Esophagus muscularis mucosa (tissue), 3 donors: ENCODE data around the gene RNF220.

Experiments used
- POLR2A ChIP-seq: fragments of 450-650 bp; IDR thresholded peaks from one replicate; pipeline ENCODE4 v1.6.1; 2017; ENCODE audit warnings: antibody characterized with exemption, moderate library complexity, mild to moderate bottlenecking, low read depth
- POLR2AphosphoS5 ChIP-seq, 2 donors: sonication (generic); formaldehyde crosslinking; IDR thresholded peaks; one replicate each; pipeline ENCODE4 v1.6.1; 2017; ENCODE audit warnings: antibody characterized with exemption in 2 of 2
- TF ChIP-seq, protein P1 (sequence below), 3 experiments: fragments of 200-600 bp in 2 of 3; fragments of 450-650 bp in 1 of 3; sonication (generic) in 2 of 3; IDR thresholded peaks; one replicate each; pipeline ENCODE4 v1.5.1; 2017 to 2019; ENCODE audit warnings: antibody characterized with exemption in 3 of 3, mild to moderate bottlenecking in 2 of 3, moderate library complexity in 1 of 3

- TF ChIP-seq, protein P1, sequence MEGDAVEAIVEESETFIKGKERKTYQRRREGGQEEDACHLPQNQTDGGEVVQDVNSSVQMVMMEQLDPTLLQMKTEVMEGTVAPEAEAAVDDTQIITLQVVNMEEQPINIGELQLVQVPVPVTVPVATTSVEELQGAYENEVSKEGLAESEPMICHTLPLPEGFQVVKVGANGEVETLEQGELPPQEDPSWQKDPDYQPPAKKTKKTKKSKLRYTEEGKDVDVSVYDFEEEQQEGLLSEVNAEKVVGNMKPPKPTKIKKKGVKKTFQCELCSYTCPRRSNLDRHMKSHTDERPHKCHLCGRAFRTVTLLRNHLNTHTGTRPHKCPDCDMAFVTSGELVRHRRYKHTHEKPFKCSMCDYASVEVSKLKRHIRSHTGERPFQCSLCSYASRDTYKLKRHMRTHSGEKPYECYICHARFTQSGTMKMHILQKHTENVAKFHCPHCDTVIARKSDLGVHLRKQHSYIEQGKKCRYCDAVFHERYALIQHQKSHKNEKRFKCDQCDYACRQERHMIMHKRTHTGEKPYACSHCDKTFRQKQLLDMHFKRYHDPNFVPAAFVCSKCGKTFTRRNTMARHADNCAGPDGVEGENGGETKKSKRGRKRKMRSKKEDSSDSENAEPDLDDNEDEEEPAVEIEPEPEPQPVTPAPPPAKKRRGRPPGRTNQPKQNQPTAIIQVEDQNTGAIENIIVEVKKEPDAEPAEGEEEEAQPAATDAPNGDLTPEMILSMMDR (IDR thresholded peaks at IDR 0.05), result no peak
- TF ChIP-seq POLR2A (no peak), POLR2AphosphoS5 (IDR thresholded peaks at IDR 0.05) (no peak)
Measured at GRCh38 chr1:44678626-44679025, 273.6 kb downstream of the RNF220 start.
